ENCODE results near the gene VWA8.
"Not testable (repeated sequence)": the region's sequence is repeated elsewhere in the genome, so short reads cannot be mapped to it uniquely, and the experiment has no call there.

Gene VWA8

DNA sequence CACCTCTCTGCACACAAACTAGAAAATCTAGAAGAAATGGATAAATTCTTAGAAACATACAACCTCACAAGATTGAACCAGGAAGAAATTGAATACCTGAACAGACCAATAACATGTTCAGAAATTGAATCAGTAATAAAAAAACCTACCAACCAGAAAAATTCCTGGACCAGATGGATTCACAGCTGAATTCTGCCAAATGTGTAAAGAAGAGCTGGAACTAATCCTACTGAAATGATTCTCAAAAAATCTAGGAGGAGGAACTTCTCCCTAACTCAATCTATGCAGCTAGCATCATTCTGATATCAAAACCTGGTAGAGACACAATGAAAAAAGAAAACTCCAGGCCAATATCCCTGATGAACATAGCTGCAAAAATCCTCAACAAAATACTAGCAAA is 336.9 kb downstream of the VWA8 start:
- Histone ChIP-seq H3K36me3 (replicated peaks) (no peaks in the 10 kb centered on the region), H3K27ac (no peak overlapping the region), H3K4me3 (ENCODE audit: low read depth, low read length) (no peak overlapping the region), H3K27me3 (replicated peaks) (no peaks in the 10 kb centered on the region)
- no peak for DNase-seq
- TF ChIP-seq, protein P1, sequence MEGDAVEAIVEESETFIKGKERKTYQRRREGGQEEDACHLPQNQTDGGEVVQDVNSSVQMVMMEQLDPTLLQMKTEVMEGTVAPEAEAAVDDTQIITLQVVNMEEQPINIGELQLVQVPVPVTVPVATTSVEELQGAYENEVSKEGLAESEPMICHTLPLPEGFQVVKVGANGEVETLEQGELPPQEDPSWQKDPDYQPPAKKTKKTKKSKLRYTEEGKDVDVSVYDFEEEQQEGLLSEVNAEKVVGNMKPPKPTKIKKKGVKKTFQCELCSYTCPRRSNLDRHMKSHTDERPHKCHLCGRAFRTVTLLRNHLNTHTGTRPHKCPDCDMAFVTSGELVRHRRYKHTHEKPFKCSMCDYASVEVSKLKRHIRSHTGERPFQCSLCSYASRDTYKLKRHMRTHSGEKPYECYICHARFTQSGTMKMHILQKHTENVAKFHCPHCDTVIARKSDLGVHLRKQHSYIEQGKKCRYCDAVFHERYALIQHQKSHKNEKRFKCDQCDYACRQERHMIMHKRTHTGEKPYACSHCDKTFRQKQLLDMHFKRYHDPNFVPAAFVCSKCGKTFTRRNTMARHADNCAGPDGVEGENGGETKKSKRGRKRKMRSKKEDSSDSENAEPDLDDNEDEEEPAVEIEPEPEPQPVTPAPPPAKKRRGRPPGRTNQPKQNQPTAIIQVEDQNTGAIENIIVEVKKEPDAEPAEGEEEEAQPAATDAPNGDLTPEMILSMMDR (IDR thresholded peaks at IDR 0.05; ENCODE audit: low read depth, low read length, missing control alignments), result no peak
- in situ Hi-C loops (cut with HindIII; ENCODE audit: low pct_ligation_motif_present, low sequenced_read_pairs), result no loop called here

DNA sequence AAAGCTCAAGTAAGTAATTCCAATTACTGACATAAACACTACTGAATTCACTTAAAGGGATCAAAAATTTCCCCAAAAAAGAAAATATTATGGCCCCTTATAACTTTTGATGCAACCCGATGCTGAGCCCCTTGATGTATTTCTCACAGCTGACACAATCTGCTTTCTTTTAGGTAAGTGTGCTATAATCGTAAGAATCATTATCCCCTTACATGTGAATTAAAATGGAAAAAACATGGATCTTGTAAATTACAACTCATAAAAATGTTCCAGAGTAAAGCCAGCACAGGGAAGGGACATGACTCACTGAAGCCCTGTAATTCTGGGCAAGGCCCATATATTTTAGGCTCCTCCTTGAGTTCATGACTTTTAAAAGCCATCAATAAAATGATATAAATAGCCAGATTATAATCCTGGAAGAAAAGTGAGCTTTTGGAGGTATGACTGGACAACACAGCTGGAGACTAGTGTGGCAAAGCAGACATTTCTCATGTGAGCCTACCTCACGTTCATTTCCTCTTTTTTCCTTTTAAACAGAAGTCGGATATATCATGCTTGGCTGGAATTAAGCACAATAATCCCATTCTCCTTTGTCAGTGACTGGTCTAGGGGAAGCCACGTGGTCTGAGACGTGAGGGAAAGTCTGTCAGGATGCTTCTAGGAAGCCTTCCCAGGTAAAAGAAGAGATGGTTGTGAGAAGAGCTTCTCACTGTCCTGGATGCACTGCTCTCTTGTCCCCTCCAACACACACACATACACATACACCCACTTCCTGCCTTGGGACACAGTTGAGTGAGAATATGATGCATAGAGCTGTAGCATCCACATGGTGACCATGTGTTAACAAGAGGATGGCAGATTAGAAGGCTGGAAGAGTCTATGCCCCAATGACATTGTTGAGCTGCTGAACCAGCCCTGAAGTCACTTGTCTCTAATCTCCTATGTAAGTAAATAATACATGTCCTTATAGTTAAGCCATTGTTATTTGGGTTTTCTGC is 338.2 kb downstream of the VWA8 start:
- DNase-seq, result peak; percentile 55
- Histone ChIP-seq H3K27ac (peak overlapping the region; percentile 83), H3K27me3 (replicated peaks) (no peaks in the 10 kb centered on the region), H3K4me3 (ENCODE audit: low read depth, low read length) (no peak overlapping the region), H3K36me3 (replicated peaks) (no peaks in the 10 kb centered on the region)
- in situ Hi-C loops (cut with HindIII; ENCODE audit: low pct_ligation_motif_present, low sequenced_read_pairs), result no loop called here
- TF ChIP-seq, protein P1 (IDR thresholded peaks at IDR 0.05; ENCODE audit: low read depth, low read length, missing control alignments), result no peak

DNA sequence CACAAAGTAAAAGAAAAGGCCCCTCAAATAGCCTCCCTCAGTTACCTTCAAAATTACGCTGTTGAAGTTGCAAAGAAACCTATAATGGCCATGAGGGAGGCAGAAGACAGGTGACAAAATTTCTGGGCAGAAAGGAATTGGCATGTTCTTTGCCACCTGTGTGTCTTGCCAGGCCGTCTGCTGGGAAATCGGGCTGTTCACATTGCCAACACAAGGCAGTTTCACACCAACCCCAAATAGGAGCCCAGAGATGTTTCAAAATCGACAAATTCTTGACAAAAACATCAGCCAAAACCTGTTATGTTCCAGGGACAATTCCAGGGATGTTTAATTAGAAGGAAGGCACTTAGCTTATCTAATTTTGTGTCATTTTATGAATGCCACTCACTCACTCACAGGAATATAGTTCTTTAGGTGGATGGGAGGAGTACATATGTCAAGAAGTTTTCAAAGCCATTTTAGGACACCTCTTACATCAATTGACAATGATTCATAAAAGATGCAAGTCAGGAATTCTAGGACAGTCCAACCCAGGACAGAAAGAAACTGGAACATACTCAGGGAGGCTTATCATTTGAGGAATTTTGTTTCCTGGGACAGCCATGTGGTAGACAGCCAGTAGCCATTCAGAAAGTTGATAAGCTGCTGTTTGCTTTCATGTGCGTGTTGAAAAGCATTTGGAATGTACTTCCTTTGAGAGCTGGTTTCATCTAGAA is 339.0 kb downstream of the VWA8 start:
- in situ Hi-C loops (cut with HindIII; ENCODE audit: low pct_ligation_motif_present, low sequenced_read_pairs), result no loop called here
- no peaks in the 10 kb centered on the region for H3K36me3 ChIP-seq (replicated peaks)
- DNase-seq, result peak; percentile 73
- H3K27me3 ChIP-seq (replicated peaks), result no peaks in the 10 kb centered on the region
- TF ChIP-seq, protein P1 (IDR thresholded peaks at IDR 0.05; ENCODE audit: low read depth, low read length, missing control alignments), result no peak
- peak overlapping the region; percentile 83 for H3K27ac ChIP-seq
- H3K4me3 ChIP-seq (ENCODE audit: low read depth, low read length), result no peak overlapping the region

DNA sequence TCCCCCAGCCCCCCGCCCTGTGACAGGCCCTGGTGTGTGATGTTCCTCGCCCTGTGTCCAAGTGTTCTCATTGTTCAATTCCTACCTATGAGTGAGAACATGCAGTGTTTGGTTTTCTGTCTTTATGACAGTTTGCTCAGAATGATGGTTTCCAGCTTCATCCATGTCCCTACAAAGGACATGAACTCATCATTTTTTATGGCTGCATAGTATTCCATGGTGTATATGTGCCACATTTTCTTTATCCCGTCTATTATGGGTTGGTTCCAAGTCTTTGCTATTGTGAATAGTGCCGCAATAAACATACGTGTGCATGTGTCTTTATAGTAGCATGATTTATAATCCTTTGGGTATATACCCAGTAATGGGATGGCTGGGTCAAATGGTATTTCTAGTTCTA is 343.3 kb downstream of the VWA8 start:
- H3K36me3 ChIP-seq (replicated peaks); in situ Hi-C loops (cut with HindIII; ENCODE audit: low pct_ligation_motif_present, low sequenced_read_pairs); H3K27ac ChIP-seq; H3K27me3 ChIP-seq (replicated peaks); H3K4me3 ChIP-seq (ENCODE audit: low read depth, low read length); DNase-seq: not testable (repeated sequence)

DNA sequence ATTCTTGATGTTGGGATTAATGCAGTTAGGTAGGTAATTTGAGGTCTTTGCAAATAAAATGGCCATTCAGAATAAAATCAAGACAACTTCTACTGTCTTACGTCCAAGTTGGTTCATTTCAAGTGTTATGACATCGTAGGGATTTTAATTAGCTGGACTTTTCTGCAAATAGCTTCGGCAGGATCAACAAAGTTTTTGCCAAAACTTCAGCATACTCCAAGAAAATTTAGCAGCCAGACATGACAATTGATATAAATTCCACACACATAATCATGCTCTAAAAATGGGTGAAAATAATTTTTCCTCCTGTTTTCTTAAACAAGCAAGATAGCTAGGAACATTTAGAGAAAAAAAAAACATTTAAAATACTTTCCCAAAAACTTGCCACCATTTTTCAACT is 344.8 kb downstream of the VWA8 start:
- Histone ChIP-seq H3K27ac (no peak overlapping the region), H3K36me3 (replicated peaks) (no peaks in the 10 kb centered on the region)

DNA sequence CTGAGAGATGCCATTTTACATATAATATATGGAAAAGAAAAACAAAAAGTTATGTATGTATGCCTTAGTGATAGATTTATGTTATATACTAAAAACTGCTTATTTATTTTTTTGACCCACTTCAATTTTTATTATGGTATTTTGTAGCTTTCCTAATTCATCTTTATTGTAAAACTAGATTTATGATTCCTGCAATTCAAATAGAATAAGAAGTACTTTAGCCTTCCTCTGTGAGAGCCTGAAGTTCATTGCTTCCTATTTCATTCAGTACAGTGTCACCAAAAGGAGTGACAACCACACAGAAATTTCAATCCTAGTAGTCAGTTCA is 345.4 kb downstream of the VWA8 start:
- no peak for DNase-seq
- Histone ChIP-seq H3K27me3 (replicated peaks) (no peaks in the 10 kb centered on the region), H3K4me3 (ENCODE audit: low read depth, low read length) (no peak overlapping the region), H3K36me3 (replicated peaks) (no peaks in the 10 kb centered on the region), H3K27ac (no peak overlapping the region)
- in situ Hi-C loops (cut with HindIII; ENCODE audit: low pct_ligation_motif_present, low sequenced_read_pairs), result no loop called here
- TF ChIP-seq, protein P1 (IDR thresholded peaks at IDR 0.05; ENCODE audit: low read depth, low read length, missing control alignments), result no peak

More for the DNA sequence above, 344.8 kb downstream of the VWA8 start:
- TF ChIP-seq, protein P1 (IDR thresholded peaks at IDR 0.05; ENCODE audit: low read depth, low read length, missing control alignments), result no peak
- Histone ChIP-seq H3K27me3 (replicated peaks) (no peaks in the 10 kb centered on the region), H3K4me3 (ENCODE audit: low read depth, low read length) (no peak overlapping the region)
- in situ Hi-C loops (cut with HindIII; ENCODE audit: low pct_ligation_motif_present, low sequenced_read_pairs), result no loop called here
- DNase-seq, result no peak
